DOHH2 (cell line): Measurements from ENCODE around the gene PRDM1.

Experiments used
- CTCF ChIP-seq: fragments of 200-600 bp; sonication (generic); IDR thresholded peaks from one replicate; pipeline ENCODE4 v1.5.1; 2014; ENCODE audit warnings: antibody characterized with exemption, mild to moderate bottlenecking, low read depth, low read length; ENCODE audit not compliant: poor library complexity, severe bottlenecking
- EZH2phosphoT487 ChIP-seq: fragments of 200-600 bp; sonication (generic); IDR thresholded peaks from 2 replicates; pipeline ENCODE4 v1.6.1; 2017; ENCODE audit warnings: borderline replicate concordance, mild to moderate bottlenecking, antibody characterized with exemption, low read length, moderate library complexity, mixed read lengths

DNA sequence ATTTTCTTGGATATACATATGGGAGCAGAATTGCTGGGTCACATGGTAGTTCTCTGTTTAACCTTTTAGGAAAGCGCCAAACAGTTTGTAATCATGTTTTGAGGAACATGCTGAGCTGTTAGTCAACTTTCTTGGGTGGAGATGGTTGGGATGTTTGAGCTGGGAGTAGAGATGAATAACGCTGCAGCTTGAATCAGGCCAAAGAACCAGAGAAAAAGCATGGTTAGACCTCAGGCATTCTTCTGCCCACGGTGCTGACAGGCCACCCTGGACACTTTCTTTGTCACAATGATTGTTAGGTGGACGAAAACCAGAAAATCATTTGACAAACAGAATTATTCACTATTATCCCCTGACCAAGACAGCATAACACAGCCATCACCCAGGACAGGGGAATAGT is 66.8 kb downstream of the PRDM1 start:
- TF ChIP-seq CTCF (no peak), EZH2phosphoT487 (no peak)
